ENCODE results near the gene TFCP2L1. TPM values are rescaled to one million over a fixed set of nuclear protein-coding genes. Genes with fewer than 3 reads are reported as not detected.

The TFCP2L1 gene, protein sequence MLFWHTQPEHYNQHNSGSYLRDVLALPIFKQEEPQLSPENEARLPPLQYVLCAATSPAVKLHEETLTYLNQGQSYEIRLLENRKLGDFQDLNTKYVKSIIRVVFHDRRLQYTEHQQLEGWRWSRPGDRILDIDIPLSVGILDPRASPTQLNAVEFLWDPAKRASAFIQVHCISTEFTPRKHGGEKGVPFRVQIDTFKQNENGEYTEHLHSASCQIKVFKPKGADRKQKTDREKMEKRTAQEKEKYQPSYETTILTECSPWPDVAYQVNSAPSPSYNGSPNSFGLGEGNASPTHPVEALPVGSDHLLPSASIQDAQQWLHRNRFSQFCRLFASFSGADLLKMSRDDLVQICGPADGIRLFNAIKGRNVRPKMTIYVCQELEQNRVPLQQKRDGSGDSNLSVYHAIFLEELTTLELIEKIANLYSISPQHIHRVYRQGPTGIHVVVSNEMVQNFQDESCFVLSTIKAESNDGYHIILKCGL
- not detected in 2 replicates for total RNA-seq

DNA sequence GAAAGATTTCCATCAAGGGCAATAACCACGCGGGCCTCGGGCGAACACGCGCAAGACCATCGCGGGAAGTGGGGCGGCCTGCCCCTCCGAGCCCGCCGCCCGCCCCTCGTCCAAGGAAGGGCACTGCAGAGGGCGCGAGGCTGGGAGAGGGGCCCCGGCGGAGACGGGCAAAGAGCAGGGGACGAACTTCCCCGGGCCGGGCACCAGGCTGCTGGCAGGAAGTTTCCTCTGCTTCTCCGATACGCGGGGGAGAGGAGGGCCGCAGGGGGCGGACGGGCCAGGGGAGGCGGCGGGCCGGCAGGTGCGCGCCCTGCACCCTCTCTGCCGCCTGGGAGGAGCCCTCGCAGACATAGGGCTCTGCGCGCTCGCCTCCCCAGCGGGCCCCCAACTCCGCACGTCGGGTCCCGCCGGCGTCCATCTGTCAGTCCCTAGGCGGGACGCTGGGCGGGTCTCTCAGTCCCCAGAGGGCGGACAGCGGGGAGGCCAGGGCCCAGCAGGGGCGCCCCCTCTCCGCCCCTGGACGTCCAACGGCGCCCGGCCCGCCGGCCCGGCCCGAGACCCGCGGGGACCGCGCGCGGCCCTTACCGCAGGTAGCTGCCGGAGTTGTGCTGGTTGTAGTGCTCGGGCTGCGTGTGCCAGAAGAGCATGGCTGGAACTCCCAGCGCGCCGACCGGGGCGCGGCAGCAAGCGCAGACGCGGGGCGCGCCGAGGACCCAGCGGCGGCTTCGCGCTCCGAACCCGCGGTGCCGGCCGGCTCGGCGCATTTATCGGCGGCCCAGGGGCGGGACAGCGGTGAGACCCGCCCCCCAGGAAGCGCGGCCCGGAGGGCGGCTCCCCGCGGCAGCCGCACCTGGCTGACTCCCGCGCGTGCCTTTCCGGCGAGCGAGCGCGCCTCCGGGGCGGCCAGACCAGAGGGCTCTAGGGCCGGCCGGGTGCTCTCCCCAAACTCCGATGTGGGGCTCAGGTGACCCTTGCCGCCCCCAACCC lies at the start of gene TFCP2L1:
TFCP2L1 (minus strand) TSS at position 740 of the 987 bp plus-strand sequence; CDS start at position 647, 93 bp downstream.

Other genes starting within 250 kb of the TFCP2L1 start
- gene RNU4ATAC, start 245.7 kb upstream of the TFCP2L1 start, total RNA-seq: not detected in 2 replicates

Measured in mammary microvascular endothelial cell (primary cell).